Measurements from ENCODE around the gene CDK5RAP2.

The CDK5RAP2 gene

GRCh38 chr9:120395376-120395775 is 184.6 kb downstream of the CDK5RAP2 start:
- no peaks in the 10 kb centered on the region for H3K27me3 Mint-ChIP-seq (ENCODE audit: low read depth, poor library complexity)
- no peaks in the 10 kb centered on the region for H3K9me3 Mint-ChIP-seq
- no peak overlapping the region for H3K27ac Mint-ChIP-seq
- DNase-seq, result no peak
- peaks cover 10% of the 10 kb centered on the region for H3K4me1 Mint-ChIP-seq
- TF ChIP-seq CTCF (IDR thresholded peaks at IDR 0.05), result no peak
- H3K36me3 Mint-ChIP-seq (ENCODE audit: low read depth), result peaks cover 63% of the 10 kb centered on the region
- H3K4me3 Mint-ChIP-seq, result no peak overlapping the region

GRCh38 chr9:120394058-120394669 is 185.8 kb downstream of the CDK5RAP2 start:
- no peak for DNase-seq
- H3K27ac Mint-ChIP-seq, result peak overlapping the region; percentile 73
- no peaks in the 10 kb centered on the region for H3K9me3 Mint-ChIP-seq
- peaks cover 56% of the 10 kb centered on the region for H3K36me3 Mint-ChIP-seq (ENCODE audit: low read depth)
- peaks cover 10% of the 10 kb centered on the region for H3K4me1 Mint-ChIP-seq
- no peak for TF ChIP-seq CTCF (IDR thresholded peaks at IDR 0.05)
- no peak overlapping the region for H3K4me3 Mint-ChIP-seq
- H3K27me3 Mint-ChIP-seq (ENCODE audit: low read depth, poor library complexity), result no peaks in the 10 kb centered on the region

- H3K27ac Mint-ChIP-seq, result no peak overlapping the region
- no peak for TF ChIP-seq CTCF (IDR thresholded peaks at IDR 0.05)
These were observed 186.4 kb downstream of the CDK5RAP2 start for GRCh38 chr9:120393386-120394057.

GRCh38 chr9:120392711-120393110 is 187.3 kb downstream of the CDK5RAP2 start:
- H3K4me3 Mint-ChIP-seq, result no peak overlapping the region
- no peaks in the 10 kb centered on the region for H3K9me3 Mint-ChIP-seq
- no peak overlapping the region for H3K27ac Mint-ChIP-seq
- peaks cover 50% of the 10 kb centered on the region for H3K36me3 Mint-ChIP-seq (ENCODE audit: low read depth)
- no peak for DNase-seq
- H3K4me1 Mint-ChIP-seq, result peaks cover 18% of the 10 kb centered on the region
- H3K27me3 Mint-ChIP-seq (ENCODE audit: low read depth, poor library complexity), result no peaks in the 10 kb centered on the region
- TF ChIP-seq CTCF (IDR thresholded peaks at IDR 0.05), result no peak

More at GRCh38 chr9:120393386-120394057, 186.4 kb downstream of the CDK5RAP2 start:
- Mint-ChIP-seq H3K4me1 (peaks cover 12% of the 10 kb centered on the region), H3K36me3 (ENCODE audit: low read depth) (peaks cover 56% of the 10 kb centered on the region), H3K27me3 (ENCODE audit: low read depth, poor library complexity) (no peaks in the 10 kb centered on the region), H3K4me3 (no peak overlapping the region), H3K9me3 (no peaks in the 10 kb centered on the region)
- DNase-seq, result no peak

- no peaks in the 10 kb centered on the region for H3K9me3 Mint-ChIP-seq
- H3K27ac Mint-ChIP-seq, result no peak overlapping the region
- H3K36me3 Mint-ChIP-seq (ENCODE audit: low read depth), result peaks cover 48% of the 10 kb centered on the region
- H3K27me3 Mint-ChIP-seq (ENCODE audit: low read depth, poor library complexity), result no peaks in the 10 kb centered on the region
- no peak overlapping the region for H3K4me3 Mint-ChIP-seq
- TF ChIP-seq CTCF (IDR thresholded peaks at IDR 0.05), result no peak
- no peak for DNase-seq
- H3K4me1 Mint-ChIP-seq, result peaks cover 21% of the 10 kb centered on the region
These were observed 187.7 kb downstream of the CDK5RAP2 start for GRCh38 chr9:120392245-120392644.

GRCh38 chr9:120391691-120392090 is 188.3 kb downstream of the CDK5RAP2 start:
- no peaks in the 10 kb centered on the region for H3K27me3 Mint-ChIP-seq (ENCODE audit: low read depth, poor library complexity)
- peaks cover 44% of the 10 kb centered on the region for H3K36me3 Mint-ChIP-seq (ENCODE audit: low read depth)
- DNase-seq, result no peak
- H3K4me1 Mint-ChIP-seq, result peaks cover 27% of the 10 kb centered on the region
- H3K4me3 Mint-ChIP-seq, result no peak overlapping the region
- H3K27ac Mint-ChIP-seq, result no peak overlapping the region
- no peak for TF ChIP-seq CTCF (IDR thresholded peaks at IDR 0.05)
- no peaks in the 10 kb centered on the region for H3K9me3 Mint-ChIP-seq
